ENCODE data around the gene MMP19. TPM values are rescaled to one million over a fixed set of nuclear protein-coding genes. Genes with fewer than 3 reads are reported as not detected.

Gene MMP19
- total RNA-seq, 1 experiment from 2014 or later = 0.04 TPM

DNA sequence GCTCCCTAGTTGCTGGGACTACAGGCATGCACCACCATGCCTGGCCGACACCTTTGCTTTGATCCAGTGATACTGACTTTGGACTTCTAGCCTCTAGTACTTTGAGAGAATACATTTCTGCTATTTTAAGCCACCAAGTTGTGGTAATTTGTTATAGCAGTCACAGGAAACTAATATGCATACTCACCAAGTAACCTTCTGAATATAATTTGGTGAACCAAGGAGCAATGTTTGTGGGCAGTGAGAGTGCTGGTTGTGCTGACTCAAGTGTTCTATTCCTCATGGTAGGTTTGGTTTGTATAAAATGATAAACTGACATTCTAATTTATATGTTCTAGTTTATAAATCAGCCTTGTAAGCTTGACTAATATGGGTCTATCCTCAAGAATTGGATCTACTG is 42.4 kb upstream of the MMP19 start:
- POLR2A ChIA-PET (ENCODE audit: unreplicated experiment) = no interaction called here

DNA sequence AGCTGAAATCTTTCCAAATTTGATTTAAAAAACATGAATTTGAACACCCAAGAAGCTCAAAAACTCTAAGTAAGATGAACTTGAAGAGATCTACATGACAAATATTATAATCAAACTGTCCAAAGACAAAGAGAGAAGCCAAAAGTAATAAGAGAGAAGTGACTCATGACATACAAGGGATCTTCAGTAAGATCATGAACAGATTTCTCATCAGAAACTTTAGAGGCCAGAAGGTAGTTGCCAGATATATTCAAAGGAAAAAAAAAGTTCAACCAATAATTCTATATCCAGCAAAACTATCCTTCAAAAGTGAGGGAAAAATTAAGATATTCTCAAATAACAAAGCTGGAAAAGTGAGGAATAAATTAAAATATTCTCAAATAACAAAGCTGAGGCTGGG is 35.1 kb upstream of the MMP19 start:
- intact Hi-C loops (cut with micrococcal nuclease) = no loop called here
- Histone ChIP-seq H3K79me2 (ENCODE audit: low read length) (no peaks in the 10 kb centered on the region), H3K9me2 (replicated peaks; ENCODE audit: low read length) (no peaks in the 10 kb centered on the region), H3K27ac (ENCODE audit: low read length) (no peak overlapping the region), H4K20me1 (ENCODE audit: low read length) (no peaks in the 10 kb centered on the region), H3K9me3 (ENCODE audit: low read length) (0 out of 2 replicates have a peak, but pooled peaks cover 6% of the 10 kb centered on the region), H3K36me3 (ENCODE audit: low read depth, low read length) (no peaks in the 10 kb centered on the region; the same call in 1 of the 2 replicates), H2AFZ (ENCODE audit: low read length) (no peak overlapping the region), H3K27me3 (ENCODE audit: low read length) (no peaks in the 10 kb centered on the region), H3K4me1 (ENCODE audit: insufficient read depth, low read length) (peaks cover 13% of the 10 kb centered on the region), H3K4me2 (ENCODE audit: low read length) (no peak overlapping the region), H3K9ac (ENCODE audit: low read length) (no peak overlapping the region), H3K4me3 (ENCODE audit: low read length) (no peak overlapping the region), H3F3A (ENCODE audit: low read length, unreplicated experiment) (no peaks in the 10 kb centered on the region)
- DNase-seq = no peak
- ChIA-PET CTCF (no interaction called here), POLR2A (ENCODE audit: unreplicated experiment) (no interaction called here)
- ATAC-seq = no peak
- TF ChIP-seq, protein P1, sequence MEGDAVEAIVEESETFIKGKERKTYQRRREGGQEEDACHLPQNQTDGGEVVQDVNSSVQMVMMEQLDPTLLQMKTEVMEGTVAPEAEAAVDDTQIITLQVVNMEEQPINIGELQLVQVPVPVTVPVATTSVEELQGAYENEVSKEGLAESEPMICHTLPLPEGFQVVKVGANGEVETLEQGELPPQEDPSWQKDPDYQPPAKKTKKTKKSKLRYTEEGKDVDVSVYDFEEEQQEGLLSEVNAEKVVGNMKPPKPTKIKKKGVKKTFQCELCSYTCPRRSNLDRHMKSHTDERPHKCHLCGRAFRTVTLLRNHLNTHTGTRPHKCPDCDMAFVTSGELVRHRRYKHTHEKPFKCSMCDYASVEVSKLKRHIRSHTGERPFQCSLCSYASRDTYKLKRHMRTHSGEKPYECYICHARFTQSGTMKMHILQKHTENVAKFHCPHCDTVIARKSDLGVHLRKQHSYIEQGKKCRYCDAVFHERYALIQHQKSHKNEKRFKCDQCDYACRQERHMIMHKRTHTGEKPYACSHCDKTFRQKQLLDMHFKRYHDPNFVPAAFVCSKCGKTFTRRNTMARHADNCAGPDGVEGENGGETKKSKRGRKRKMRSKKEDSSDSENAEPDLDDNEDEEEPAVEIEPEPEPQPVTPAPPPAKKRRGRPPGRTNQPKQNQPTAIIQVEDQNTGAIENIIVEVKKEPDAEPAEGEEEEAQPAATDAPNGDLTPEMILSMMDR (conservative IDR thresholded peaks at IDR 0.05; ENCODE audit: low read depth, low read length) = no peak
- TF ChIP-seq EZH2phosphoT487 (IDR thresholded peaks at IDR 0.05; ENCODE audit: borderline replicate concordance, low read length) (no peak), EZH2 (IDR thresholded peaks at IDR 0.05; ENCODE audit: low read length, unreplicated experiment) (no peak)
- no TSS peak for BruUV-seq (replicated peaks)

More for the DNA sequence above, 42.4 kb upstream of the MMP19 start:
- H3K4me1 ChIP-seq (ENCODE audit: insufficient read depth, low read length) = peaks cover 13% of the 10 kb centered on the region
- no peak overlapping the region for H2AFZ ChIP-seq (ENCODE audit: low read length)
- H4K20me1 ChIP-seq (ENCODE audit: low read length) = no peaks in the 10 kb centered on the region
- ATAC-seq (no peak), DNase-seq (no peak)
- TF ChIP-seq EZH2 (IDR thresholded peaks at IDR 0.05; ENCODE audit: low read length, unreplicated experiment) = no peak
- TF ChIP-seq, protein P1 (conservative IDR thresholded peaks at IDR 0.05; ENCODE audit: low read depth, low read length) = no peak
- TF ChIP-seq EZH2phosphoT487 (IDR thresholded peaks at IDR 0.05; ENCODE audit: borderline replicate concordance, low read length) = no peak
- BruUV-seq (replicated peaks) = no TSS peak
- no peak overlapping the region for H3K27ac ChIP-seq (ENCODE audit: low read length)
- intact Hi-C loops (cut with micrococcal nuclease) = no loop called here
- no peaks in the 10 kb centered on the region for H3K79me2 ChIP-seq (ENCODE audit: low read length)
- H3F3A ChIP-seq (ENCODE audit: low read length, unreplicated experiment) = no peaks in the 10 kb centered on the region
- CTCF ChIA-PET = no interaction called here
- no peaks in the 10 kb centered on the region for H3K9me3 ChIP-seq (ENCODE audit: low read length)
- no peak overlapping the region for H3K9ac ChIP-seq (ENCODE audit: low read length)
- H3K9me2 ChIP-seq (replicated peaks; ENCODE audit: low read length) = no peaks in the 10 kb centered on the region
- no peaks in the 10 kb centered on the region for H3K27me3 ChIP-seq (ENCODE audit: low read length)
- no peaks in the 10 kb centered on the region for H3K36me3 ChIP-seq (ENCODE audit: low read depth, low read length)
- no peak overlapping the region for H3K4me3 ChIP-seq (ENCODE audit: low read length)
- no peak overlapping the region for H3K4me2 ChIP-seq (ENCODE audit: low read length)

DNA sequence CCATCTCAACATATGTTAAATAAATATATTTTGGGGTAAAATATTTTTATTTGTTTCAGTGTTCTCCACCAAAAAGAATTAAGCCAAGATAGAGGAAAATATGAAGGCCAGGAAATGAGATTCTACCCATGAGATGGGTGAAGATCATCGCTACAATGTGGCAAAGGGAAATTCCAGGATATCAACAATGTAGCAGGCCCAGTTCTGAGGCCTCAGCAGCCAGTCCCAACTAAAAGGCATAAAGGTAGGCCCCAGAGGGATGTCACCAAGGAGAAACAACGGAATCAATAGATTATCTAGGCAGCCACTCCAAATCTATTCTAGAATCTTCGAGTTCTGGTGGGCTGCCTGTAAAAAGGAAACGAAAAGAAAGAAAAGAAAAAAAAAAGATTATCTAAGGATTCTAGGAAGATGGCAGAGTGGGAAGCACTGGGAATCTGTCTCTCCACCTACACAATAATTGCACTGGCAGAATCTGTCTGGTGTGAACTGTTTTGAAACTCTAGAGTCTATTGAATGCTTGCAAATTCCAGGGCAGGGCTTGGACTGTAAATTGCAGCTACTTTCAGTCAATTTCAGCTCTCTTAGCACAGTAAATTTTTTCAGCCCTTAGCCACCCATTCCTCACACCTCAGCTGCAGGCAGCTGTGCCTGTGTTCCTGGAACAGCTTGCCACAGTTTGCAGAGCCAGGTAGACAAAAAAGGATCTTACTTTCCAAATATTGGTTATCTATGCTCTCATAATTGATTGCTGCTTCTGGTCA is 33.1 kb upstream of the MMP19 start:
- Histone ChIP-seq H3K27ac (ENCODE audit: low read length) (no peak overlapping the region), H3K27me3 (ENCODE audit: low read length) (no peaks in the 10 kb centered on the region), H3F3A (ENCODE audit: low read length, unreplicated experiment) (no peaks in the 10 kb centered on the region), H4K20me1 (ENCODE audit: low read length) (no peaks in the 10 kb centered on the region), H3K79me2 (ENCODE audit: low read length) (no peaks in the 10 kb centered on the region), H3K4me1 (ENCODE audit: insufficient read depth, low read length) (peaks cover 5% of the 10 kb centered on the region), H3K4me2 (ENCODE audit: low read length) (no peak overlapping the region), H2AFZ (ENCODE audit: low read length) (no peak overlapping the region), H3K36me3 (ENCODE audit: low read depth, low read length) (no peaks in the 10 kb centered on the region; the same call in 1 of the 2 replicates), H3K9me3 (ENCODE audit: low read length) (0 out of 2 replicates have a peak, but pooled peaks cover 6% of the 10 kb centered on the region), H3K4me3 (ENCODE audit: low read length) (no peak overlapping the region), H3K9me2 (replicated peaks; ENCODE audit: low read length) (no peaks in the 10 kb centered on the region), H3K9ac (ENCODE audit: low read length) (no peak overlapping the region)
- no TSS peak for BruUV-seq (replicated peaks)
- intact Hi-C loops (cut with micrococcal nuclease) = no loop called here
- ATAC-seq = no peak
- CTCF ChIA-PET = no interaction called here
- TF ChIP-seq EZH2phosphoT487 (IDR thresholded peaks at IDR 0.05; ENCODE audit: borderline replicate concordance, low read length) (no peak), EZH2 (IDR thresholded peaks at IDR 0.05; ENCODE audit: low read length, unreplicated experiment) (no peak)
- TF ChIP-seq, protein P1 (conservative IDR thresholded peaks at IDR 0.05; ENCODE audit: low read depth, low read length) = no peak
- DNase-seq = no peak
- POLR2A ChIA-PET (ENCODE audit: unreplicated experiment) = no interaction called here
